ENCODE results near the gene TIMMDC1.
"Not testable (repeated sequence)": the region's sequence is repeated elsewhere in the genome, so short reads cannot be mapped to it uniquely, and the experiment has no call there.

TIMMDC1 gene

GRCh38 chr3:119557877-119558269 is 59.5 kb downstream of the TIMMDC1 start:
- DNase-seq: peak in 1 of 2 experiments; percentile 26

DNA sequence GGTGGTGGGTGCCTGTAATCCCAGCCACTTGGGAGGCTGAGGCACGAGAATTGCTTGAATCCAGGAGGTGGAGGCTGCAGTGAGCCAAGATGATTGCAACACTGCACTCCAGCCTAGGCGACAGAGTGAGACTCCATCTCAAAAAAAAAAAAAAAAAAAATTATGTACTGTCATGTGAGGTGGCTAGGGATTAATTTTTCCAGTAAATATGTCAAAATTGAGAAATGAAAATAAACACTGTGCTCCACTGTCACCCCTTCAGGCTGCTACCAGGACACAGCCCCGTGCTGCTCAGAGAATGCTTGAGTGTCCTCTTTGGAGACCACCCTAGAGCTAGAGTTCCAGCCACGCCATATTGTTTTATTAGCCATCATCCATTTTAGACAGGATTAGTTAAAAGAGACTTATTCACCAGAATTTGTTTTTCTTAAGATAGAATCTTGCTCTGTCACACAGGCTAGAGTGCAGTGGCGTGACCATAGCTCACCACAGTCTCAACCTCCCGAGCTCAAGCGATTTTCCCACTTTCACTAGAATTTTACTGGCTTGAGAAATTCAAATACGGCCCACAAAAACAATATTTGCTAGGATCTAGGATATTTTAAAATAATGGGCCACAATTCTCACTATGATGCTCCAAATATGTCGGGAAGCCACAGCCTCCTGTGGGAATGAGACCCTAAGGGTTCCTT is 60.4 kb downstream of the TIMMDC1 start:
- DNase-seq: no peak

DNA sequence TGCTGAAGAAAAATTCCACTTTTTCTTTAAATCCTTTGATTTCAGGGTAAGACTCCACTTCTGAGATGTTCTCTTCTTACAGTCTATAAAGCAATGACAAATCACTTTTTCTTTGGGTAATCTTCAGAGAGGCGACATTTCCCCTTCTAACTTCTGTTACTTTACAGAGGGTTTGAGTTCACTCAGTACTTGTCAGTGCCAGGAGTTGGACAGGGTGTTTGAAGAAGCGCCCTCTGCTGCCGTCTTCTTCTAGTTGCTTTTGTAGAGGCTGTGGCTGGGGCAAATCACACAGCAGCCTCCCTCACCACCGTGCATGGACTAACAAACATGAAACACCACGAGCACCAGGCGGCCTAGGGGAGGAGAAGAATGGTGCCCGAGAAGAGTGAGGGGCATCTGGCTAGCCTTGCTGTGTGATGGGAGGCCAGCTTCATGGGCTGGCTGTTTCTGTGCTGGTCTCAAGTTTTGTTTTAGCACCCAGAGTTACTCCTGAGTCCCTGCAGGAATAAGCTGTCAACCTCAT is 61.2 kb downstream of the TIMMDC1 start, which contains the start of gene CD80:
CD80 (minus strand) TSS at position 174 of the 523 bp plus-strand sequence. CDS start 1,886 bp downstream, outside the sequence.
- DNase-seq: peak; percentile 72 to 78

GRCh38 chr3:119560160-119560559 is 61.8 kb downstream of the TIMMDC1 start:
- no peak for DNase-seq

- peak; percentile 53 to 64 for DNase-seq
These were observed 64.1 kb downstream of the TIMMDC1 start for GRCh38 chr3:119562307-119562961.

- not testable (repeated sequence) for DNase-seq
These were observed 65.0 kb downstream of the TIMMDC1 start for GRCh38 chr3:119563334-119563733.

DNA sequence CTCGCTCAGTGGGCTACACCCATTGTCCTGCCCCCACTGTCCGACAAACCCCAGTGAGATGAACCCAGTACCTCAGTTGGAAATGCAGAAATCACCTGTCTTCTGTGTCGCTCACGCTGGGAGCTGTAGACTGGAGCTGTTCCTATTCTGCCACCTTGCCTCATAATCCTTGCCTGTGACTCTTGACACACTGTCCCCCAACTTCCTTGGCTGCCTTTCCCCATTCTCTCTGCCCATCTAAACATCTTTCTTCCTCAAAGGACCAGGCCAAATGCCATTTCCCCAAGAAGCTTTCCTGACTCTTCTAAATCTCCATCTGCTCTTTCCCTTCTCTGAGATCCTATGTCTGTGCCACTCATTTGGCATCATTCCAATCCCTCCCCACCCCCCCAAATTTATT is 70.8 kb downstream of the TIMMDC1 start:
- no peak for DNase-seq

GRCh38 chr3:119570229-119570628 is 71.9 kb downstream of the TIMMDC1 start:
- DNase-seq: no peak

- no peak for DNase-seq
These were observed 72.9 kb downstream of the TIMMDC1 start for GRCh38 chr3:119571230-119571629.

DNA sequence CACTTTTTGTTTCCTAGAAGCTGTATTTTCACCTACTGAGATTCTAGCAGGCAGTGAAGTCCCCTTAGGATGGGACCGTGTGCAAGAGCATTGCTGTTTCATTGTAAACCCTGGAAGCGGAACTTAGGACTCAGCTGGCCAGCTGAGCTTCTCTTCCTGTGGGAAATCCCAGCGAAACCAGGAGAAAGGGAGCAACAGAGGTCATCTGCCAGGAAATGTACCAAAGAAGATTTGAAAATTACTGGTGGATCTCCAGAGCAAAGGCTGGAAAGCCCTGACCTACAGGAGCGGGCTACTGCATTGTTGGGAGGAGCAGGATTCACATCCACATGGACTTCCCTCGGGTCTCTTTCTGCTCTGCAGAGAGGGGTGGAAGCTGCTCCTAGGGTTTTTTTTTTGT is 73.3 kb downstream of the TIMMDC1 start:
- DNase-seq: no peak

Measured in activated T-cell treated with anti-CD3 and anti-CD28 coated beads, Interleukin-2, amount 50 U/mL, for 48 hours (primary cell).